ENCODE results near the gene HSF2. TPM values are rescaled to one million over a fixed set of nuclear protein-coding genes. Genes with fewer than 3 reads are reported as not detected.

HSF2 gene, protein sequence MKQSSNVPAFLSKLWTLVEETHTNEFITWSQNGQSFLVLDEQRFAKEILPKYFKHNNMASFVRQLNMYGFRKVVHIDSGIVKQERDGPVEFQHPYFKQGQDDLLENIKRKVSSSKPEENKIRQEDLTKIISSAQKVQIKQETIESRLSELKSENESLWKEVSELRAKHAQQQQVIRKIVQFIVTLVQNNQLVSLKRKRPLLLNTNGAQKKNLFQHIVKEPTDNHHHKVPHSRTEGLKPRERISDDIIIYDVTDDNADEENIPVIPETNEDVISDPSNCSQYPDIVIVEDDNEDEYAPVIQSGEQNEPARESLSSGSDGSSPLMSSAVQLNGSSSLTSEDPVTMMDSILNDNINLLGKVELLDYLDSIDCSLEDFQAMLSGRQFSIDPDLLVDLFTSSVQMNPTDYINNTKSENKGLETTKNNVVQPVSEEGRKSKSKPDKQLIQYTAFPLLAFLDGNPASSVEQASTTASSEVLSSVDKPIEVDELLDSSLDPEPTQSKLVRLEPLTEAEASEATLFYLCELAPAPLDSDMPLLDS
- total RNA-seq: 10 to 100 TPM; 11.8 to 19.1 TPM

DNA sequence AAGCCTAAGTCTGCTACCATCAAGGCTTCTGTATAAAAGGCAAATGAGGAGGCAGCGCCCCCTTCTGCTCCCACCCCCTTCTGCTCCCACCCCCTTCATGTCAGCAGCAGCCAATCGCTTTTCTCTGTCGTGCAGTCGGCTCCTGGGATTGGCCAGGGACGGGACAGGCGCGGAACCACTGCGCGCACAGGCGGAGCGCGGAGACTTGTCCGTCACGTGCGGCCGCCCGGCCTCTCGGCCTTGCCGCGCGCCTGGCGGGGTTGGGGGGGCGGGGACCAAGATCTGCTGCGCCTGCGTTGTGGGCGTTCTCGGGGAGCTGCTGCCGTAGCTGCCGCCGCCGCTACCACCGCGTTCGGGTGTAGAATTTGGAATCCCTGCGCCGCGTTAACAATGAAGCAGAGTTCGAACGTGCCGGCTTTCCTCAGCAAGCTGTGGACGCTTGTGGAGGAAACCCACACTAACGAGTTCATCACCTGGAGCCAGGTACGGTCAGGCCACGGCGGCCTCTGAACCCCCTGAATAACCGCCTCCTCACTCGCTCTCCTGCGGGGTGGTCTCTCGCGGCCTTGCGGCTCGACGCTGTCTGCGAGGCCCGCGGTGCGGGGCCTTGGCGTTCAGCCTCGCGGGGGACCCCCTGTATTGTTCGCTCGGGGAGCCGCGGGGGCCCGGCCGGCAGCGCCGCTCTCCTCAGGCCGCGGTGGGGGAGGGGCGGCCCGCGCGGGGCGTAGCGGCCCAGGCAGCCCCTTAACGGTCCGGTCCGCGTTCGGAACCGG is at the start of gene HSF2:
HSF2 (plus strand) TSS at position 305 of the 773 bp plus-strand sequence; CDS start at position 391, 86 bp downstream.
- DNase-seq (ENCODE audit: low spot score) (peak; percentile 84), ATAC-seq (ENCODE audit: insufficient number of reproducible peaks, low FRiP score, low read depth) (peak; percentile 98)
- H3K36me3 ChIP-seq: no peaks in the 10 kb centered on the region
- H3K27me3 ChIP-seq (replicated peaks; ENCODE audit: insufficient read depth): no peaks in the 10 kb centered on the region
- H3K4me1 ChIP-seq (ENCODE audit: control insufficient read depth in 1 of 2, low read depth in 2 of 2): peaks cover 3 to 20% of the 10 kb centered on the region in 2 donors
- H3K27ac ChIP-seq: peak within 1 kb of the TSS; percentile 57 to 75
- TF ChIP-seq, protein P1, sequence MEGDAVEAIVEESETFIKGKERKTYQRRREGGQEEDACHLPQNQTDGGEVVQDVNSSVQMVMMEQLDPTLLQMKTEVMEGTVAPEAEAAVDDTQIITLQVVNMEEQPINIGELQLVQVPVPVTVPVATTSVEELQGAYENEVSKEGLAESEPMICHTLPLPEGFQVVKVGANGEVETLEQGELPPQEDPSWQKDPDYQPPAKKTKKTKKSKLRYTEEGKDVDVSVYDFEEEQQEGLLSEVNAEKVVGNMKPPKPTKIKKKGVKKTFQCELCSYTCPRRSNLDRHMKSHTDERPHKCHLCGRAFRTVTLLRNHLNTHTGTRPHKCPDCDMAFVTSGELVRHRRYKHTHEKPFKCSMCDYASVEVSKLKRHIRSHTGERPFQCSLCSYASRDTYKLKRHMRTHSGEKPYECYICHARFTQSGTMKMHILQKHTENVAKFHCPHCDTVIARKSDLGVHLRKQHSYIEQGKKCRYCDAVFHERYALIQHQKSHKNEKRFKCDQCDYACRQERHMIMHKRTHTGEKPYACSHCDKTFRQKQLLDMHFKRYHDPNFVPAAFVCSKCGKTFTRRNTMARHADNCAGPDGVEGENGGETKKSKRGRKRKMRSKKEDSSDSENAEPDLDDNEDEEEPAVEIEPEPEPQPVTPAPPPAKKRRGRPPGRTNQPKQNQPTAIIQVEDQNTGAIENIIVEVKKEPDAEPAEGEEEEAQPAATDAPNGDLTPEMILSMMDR (IDR thresholded peaks at IDR 0.05): peak; percentile 16
- H3K4me3 ChIP-seq: peak within 1 kb of the TSS; percentile 99
- no peaks in the 10 kb centered on the region for H3K9me3 ChIP-seq

GRCh38 chr6:122352981-122353664 is 46.3 kb upstream of the HSF2 start:
- H3K27ac ChIP-seq: no peak overlapping the region
- ATAC-seq (ENCODE audit: insufficient number of reproducible peaks, low FRiP score, low read depth): no peak
- TF ChIP-seq, protein P1 (IDR thresholded peaks at IDR 0.05): no peak
- no peak for DNase-seq (ENCODE audit: low spot score)
- H3K27me3 ChIP-seq (replicated peaks; ENCODE audit: insufficient read depth): no peaks in the 10 kb centered on the region
- no peaks in the 10 kb centered on the region for H3K4me1 ChIP-seq (ENCODE audit: control insufficient read depth in 1 of 2, low read depth in 2 of 2)
- H3K36me3 ChIP-seq: no peaks in the 10 kb centered on the region
- no peak overlapping the region for H3K4me3 ChIP-seq
- H3K9me3 ChIP-seq: no peaks in the 10 kb centered on the region

DNA sequence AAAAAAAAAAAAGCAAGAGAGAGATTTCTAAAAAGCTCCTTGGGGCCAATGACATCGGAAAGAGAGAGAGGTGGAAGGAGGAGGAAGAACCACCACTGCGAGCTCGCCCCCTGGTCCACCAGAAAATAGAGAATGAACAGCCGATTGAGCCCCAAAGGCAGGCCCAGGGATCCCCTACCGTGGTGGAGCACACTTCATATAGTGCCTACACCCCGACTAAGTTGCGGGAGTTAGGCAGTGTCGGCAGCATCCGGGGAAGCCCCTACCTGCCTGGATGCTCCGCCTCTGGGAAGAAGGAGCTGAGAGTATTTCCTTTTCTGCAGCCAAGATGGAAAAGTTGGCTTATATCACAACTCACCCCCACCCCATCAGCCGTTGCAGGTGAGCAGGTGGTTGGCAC is 38.6 kb upstream of the HSF2 start:
- Histone ChIP-seq H3K27me3 (replicated peaks; ENCODE audit: insufficient read depth) (no peaks in the 10 kb centered on the region), H3K9me3 (no peaks in the 10 kb centered on the region), H3K27ac (no peak overlapping the region), H3K4me3 (no peak overlapping the region), H3K4me1 (ENCODE audit: control insufficient read depth in 1 of 2, low read depth in 2 of 2) (no peaks in the 10 kb centered on the region), H3K36me3 (no peaks in the 10 kb centered on the region)
- ATAC-seq (ENCODE audit: insufficient number of reproducible peaks, low FRiP score, low read depth): no peak
- no peak for DNase-seq (ENCODE audit: low spot score)
- TF ChIP-seq, protein P1 (IDR thresholded peaks at IDR 0.05): no peak

DNA sequence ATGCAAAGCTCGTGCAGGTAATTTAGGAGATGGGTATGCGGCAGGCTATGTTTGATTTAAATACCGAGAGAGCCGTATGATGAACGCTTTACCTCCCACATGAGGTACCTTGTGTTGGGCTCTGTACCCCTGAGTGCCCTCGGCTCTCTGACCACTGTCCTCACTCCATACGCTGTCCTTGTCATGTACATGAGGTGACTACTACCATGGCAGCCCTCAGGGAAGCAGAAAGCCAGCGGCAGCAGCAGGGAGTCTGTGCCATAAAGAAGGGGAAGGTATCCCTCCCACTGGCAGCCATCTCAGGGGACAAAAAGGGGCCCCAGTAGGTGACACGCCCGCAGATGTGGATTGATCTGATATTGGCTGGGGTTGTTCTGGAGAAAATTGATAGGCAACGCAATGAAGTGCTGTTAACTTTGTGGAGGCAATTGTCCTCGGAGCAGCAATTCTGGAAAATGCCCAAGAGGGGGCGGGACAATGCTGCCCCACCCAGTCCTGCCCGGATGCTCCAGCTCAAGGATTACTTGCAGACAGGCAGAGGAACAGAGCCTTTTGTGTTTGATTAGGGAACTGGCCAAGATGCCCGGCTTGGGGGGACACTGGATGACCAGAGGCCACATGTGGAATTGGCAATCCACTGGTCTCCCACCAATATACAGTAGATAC is 38.0 kb upstream of the HSF2 start:
- H3K27ac ChIP-seq: no peak overlapping the region
- TF ChIP-seq, protein P1 (IDR thresholded peaks at IDR 0.05): no peak
- H3K4me1 ChIP-seq (ENCODE audit: control insufficient read depth in 1 of 2, low read depth in 2 of 2): no peaks in the 10 kb centered on the region
- no peaks in the 10 kb centered on the region for H3K27me3 ChIP-seq (replicated peaks; ENCODE audit: insufficient read depth)
- no peak overlapping the region for H3K4me3 ChIP-seq
- ATAC-seq (ENCODE audit: insufficient number of reproducible peaks, low FRiP score, low read depth): no peak
- H3K9me3 ChIP-seq: no peaks in the 10 kb centered on the region
- no peak for DNase-seq (ENCODE audit: low spot score)
- H3K36me3 ChIP-seq: no peaks in the 10 kb centered on the region
